GM10847 (cell line): ENCODE results near the gene KRT34.
"Not testable (repeated sequence)": the region's sequence is repeated elsewhere in the genome, so short reads cannot be mapped to it uniquely, and the experiment has no call there.

ENCODE experiments used
- POLR2A ChIP-seq: IDR thresholded peaks from 2 replicates; pipeline ENCODE4 v1.6.1; 2011; ENCODE audit not compliant: insufficient read length; ENCODE audit errors: extremely low read depth

KRT34 gene

DNA sequence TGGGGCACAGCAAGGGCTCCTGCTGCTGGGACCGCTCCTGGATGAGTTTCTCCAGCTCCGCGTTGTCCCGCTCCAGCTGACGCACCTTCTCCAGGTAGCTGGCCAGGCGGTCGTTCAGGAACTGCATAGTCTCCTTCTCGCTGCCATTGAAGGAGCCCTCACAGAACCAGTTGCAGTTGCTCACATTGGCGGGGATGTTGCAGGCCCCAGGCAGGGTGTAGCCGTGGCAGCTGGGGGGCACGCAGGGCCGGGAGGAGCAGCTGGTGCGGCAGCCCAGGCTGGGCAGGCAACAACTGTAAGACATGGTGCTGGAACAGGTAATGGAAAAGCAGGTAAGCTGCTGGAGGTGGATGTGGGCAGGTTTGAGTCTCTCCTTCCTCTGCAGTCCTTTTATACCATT is at the start of gene KRT34:
TSS of gene KRT34 (minus strand) at position 364 of the 400 bp plus-strand sequence. CDS start at position 304, 60 bp downstream.
- not testable (repeated sequence) for TF ChIP-seq POLR2A

DNA sequence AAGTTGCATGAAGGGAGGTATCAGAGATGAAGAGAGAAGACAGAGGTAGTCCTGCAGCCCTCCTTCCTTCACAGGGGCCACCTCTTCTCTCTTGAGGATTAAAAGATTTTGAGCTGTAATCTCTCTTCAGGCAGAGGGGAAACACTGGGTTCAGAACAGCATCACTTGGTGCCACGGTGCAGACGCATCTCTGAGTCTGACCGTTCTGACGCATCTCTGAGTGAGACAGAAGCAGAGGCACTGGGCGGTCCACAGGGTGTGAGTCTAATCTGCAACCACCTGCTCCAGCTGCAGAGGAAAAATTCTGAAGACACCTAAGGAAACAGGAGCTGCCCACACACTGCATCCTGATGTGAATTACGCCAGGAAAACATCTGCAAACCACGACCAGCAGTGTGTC is 47.6 kb upstream of the KRT34 start:
- TF ChIP-seq POLR2A = no peak

GRCh38 chr17:41428591-41429291 is 46.6 kb upstream of the KRT34 start:
- TF ChIP-seq POLR2A = no peak

- no peak for TF ChIP-seq POLR2A
Observed at GRCh38 chr17:41424111-41424635, 42.1 kb upstream of the KRT34 start, which contains the start of gene KRT37. Gene KRT37, minus strand, starts transcription at chr17:41424585. Its CDS starts 62 bp downstream, at chr17:41424523.

DNA sequence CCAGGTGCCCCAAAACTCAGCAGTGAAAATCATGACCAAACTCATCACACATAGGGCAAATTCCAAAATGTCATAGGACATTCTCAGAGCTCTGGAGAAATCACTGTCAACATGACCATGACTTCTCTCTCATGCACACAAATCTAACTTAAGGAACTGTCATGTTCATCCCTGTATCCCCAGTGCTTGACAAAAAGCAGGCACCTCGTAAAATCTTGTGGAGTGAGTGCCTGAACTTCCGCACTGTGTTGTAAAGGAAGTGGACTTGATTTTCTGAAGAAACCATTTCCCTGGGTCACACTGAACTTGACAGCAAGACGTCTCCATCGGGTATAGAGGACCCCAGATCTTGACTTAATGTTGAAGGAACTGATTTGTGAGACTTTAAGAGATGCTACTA is 39.5 kb upstream of the KRT34 start:
- TF ChIP-seq POLR2A = no peak

DNA sequence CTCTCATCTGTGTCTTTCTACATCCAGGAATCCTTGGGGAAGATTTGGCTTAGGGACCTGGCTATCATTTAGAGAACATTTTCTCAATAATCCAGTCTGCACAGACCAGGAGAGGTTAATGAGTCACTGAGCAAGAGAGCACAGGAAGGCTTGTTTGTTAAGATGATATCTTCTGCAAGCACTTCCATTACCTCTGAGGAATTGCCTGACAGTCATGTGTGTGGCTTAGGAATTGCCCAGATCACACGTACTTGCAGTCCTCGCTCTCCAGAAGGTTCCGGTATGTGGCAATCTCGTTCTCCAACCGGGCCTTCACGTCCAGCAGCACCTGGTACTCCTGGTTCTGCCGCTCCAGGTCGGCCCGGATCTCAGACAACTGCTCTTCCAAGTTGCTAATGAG is 39.0 kb upstream of the KRT34 start:
- no peak for TF ChIP-seq POLR2A

GRCh38 chr17:41420134-41420533 is 38.0 kb upstream of the KRT34 start:
- no peak for TF ChIP-seq POLR2A

- TF ChIP-seq POLR2A = no peak
Observed at GRCh38 chr17:41419716-41420115, 37.6 kb upstream of the KRT34 start.

GRCh38 chr17:41418116-41418860 is 36.2 kb upstream of the KRT34 start:
- TF ChIP-seq POLR2A = no peak

- TF ChIP-seq POLR2A = no peak
Observed at GRCh38 chr17:41417576-41418015, 35.5 kb upstream of the KRT34 start.

DNA sequence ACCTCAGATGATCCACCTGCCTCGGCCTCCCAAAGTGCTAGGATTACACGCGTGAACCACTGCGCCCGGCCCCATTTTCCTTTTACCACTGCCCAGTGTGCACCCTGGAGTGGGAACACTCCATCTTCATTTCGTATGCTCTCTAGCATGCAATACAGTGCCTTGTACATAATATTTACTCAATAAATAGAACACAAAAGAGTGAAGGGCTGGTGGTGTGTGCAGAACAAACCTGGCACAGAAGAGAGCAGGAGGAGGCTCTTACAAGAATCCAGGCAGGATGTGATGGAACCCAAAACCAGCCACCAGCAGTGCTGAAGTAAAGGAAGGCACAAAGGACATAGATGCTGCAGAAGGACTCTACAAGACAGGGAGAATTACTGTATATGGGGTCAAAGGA is 35.0 kb upstream of the KRT34 start:
- TF ChIP-seq POLR2A = no peak

DNA sequence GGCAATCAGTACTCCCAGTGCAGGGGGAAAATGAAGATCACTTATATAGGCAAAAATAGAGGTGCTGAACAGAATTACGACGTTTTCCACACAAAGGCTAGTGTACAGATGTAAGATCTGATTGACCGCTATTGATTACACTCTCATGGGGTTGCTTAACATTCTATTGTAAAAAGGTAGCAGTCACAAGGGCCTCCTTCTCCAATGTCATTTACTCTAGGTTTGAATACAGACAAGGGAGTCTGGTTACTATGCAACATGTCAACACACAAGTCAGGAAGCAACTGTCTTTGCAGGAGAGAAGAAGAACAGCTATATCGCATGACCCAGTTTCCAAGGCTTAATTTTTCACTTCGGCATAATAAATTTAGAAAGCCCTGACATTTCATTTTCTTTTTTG is 34.4 kb upstream of the KRT34 start:
- no peak for TF ChIP-seq POLR2A

GRCh38 chr17:41415833-41416335 is 33.8 kb upstream of the KRT34 start:
- no peak for TF ChIP-seq POLR2A

- no peak for TF ChIP-seq POLR2A
Observed at GRCh38 chr17:41415411-41415810, 33.3 kb upstream of the KRT34 start.

- no peak for TF ChIP-seq POLR2A
Observed at GRCh38 chr17:41413982-41414381, 31.9 kb upstream of the KRT34 start.
